SK-N-MC (cell line): ENCODE data around the gene MARCHF10.
"Not testable (repeated sequence)": the region's sequence is repeated elsewhere in the genome, so short reads cannot be mapped to it uniquely, and the experiment has no call there.

Source experiments
- DNase-seq: peaks from one replicate; pipeline ENCODE4 v3.0.0-alpha.2; 2011; ENCODE audit warnings: low read depth, low spot score
- H3K27ac ChIP-seq: fragments of 200-600 bp; sonication (generic); 2 replicates; pipeline ENCODE4 v1.5.1; 2016; ENCODE audit warnings: mixed run types
- H3K36me3 ChIP-seq: fragments of 200-600 bp; sonication (generic); 2 replicates; pipeline ENCODE4 v1.6.1; 2017; ENCODE audit warnings: antibody characterized with exemption, low read length, mixed read lengths; ENCODE audit not compliant: insufficient read depth
- H3K4me3 ChIP-seq: fragments of 200-600 bp; sonication (generic); 2 replicates; pipeline ENCODE4 v1.5.1; 2016
- H3K9ac ChIP-seq: fragments of 200-600 bp; sonication (generic); 2 replicates; pipeline ENCODE4 v1.8.0; 2017; ENCODE audit warnings: mixed run types, mixed read lengths; ENCODE audit not compliant: insufficient read length
- H3K9me3 ChIP-seq: fragments of 200-600 bp; sonication (generic); 2 replicates; pipeline ENCODE4 v1.6.1; 2017; ENCODE audit warnings: low read depth, mild to moderate bottlenecking, antibody characterized with exemption, low read length, moderate library complexity, mixed read lengths
- EZH2 ChIP-seq: fragments of 200-600 bp; sonication (generic); IDR thresholded peaks from one replicate; pipeline ENCODE4 v1.6.1; 2017; ENCODE audit warnings: antibody characterized with exemption
- FOXP2 ChIP-seq: optimal IDR thresholded peaks from 2 replicates; pipeline ENCODE3; 2011; ENCODE audit warnings: mild to moderate bottlenecking, moderate library complexity; ENCODE audit not compliant: insufficient read depth; ENCODE audit errors: extremely low read length, control extremely low read depth
- POLR2AphosphoS5 ChIP-seq: IDR thresholded peaks from 2 replicates; pipeline ENCODE4 v1.6.1; 2012; ENCODE audit warnings: mild to moderate bottlenecking, low read depth, low read length, borderline replicate concordance

Gene MARCHF10

GRCh38 chr17:62692159-62692651 is 115.9 kb downstream of the MARCHF10 start:
- Histone ChIP-seq H3K9ac (no peak overlapping the region), H3K4me3 (no peak overlapping the region), H3K9me3 (no peaks in the 10 kb centered on the region), H3K36me3 (peaks cover 11% of the 10 kb centered on the region; the same call in 1 of the 2 replicates), H3K27ac (no peak overlapping the region)
- no peak for DNase-seq
- TF ChIP-seq POLR2AphosphoS5 (no peak), EZH2 (no peak), FOXP2 (no peak)

GRCh38 chr17:62691589-62691915 is 116.6 kb downstream of the MARCHF10 start:
- H3K36me3 ChIP-seq: peaks cover 13% of the 10 kb centered on the region

GRCh38 chr17:62690168-62690897 is 117.8 kb downstream of the MARCHF10 start:
- no peaks in the 10 kb centered on the region for H3K9me3 ChIP-seq
- DNase-seq: no peak
- H3K9ac ChIP-seq: no peak overlapping the region
- peaks cover 21% of the 10 kb centered on the region for H3K36me3 ChIP-seq
- TF ChIP-seq POLR2AphosphoS5: no peak
- TF ChIP-seq FOXP2: no peak
- TF ChIP-seq EZH2: no peak
- no peak overlapping the region for H3K27ac ChIP-seq
- no peak overlapping the region for H3K4me3 ChIP-seq

More at GRCh38 chr17:62691589-62691915, 116.6 kb downstream of the MARCHF10 start:
- not testable (repeated sequence) for H3K4me3 ChIP-seq, DNase-seq, H3K9ac ChIP-seq, H3K9me3 ChIP-seq, H3K27ac ChIP-seq

GRCh38 chr17:62689441-62690167 is 118.5 kb downstream of the MARCHF10 start:
- Histone ChIP-seq H3K4me3 (no peak overlapping the region), H3K36me3 (peaks cover 26% of the 10 kb centered on the region), H3K9me3 (no peaks in the 10 kb centered on the region), H3K27ac (no peak overlapping the region), H3K9ac (no peak overlapping the region)
- DNase-seq: no peak
- TF ChIP-seq POLR2AphosphoS5 (no peak), EZH2 (no peak), FOXP2 (no peak)

- no peaks in the 10 kb centered on the region for H3K9me3 ChIP-seq
- no peak overlapping the region for H3K4me3 ChIP-seq
- peaks cover 36% of the 10 kb centered on the region for H3K36me3 ChIP-seq
- no peak overlapping the region for H3K27ac ChIP-seq
- TF ChIP-seq EZH2 (no peak), POLR2AphosphoS5 (no peak), FOXP2 (no peak)
- no peak for DNase-seq
- no peak overlapping the region for H3K9ac ChIP-seq
Measured at GRCh38 chr17:62688398-62689160, 119.5 kb downstream of the MARCHF10 start.

- TF ChIP-seq EZH2: no peak
- no peak overlapping the region for H3K27ac ChIP-seq
- H3K9me3 ChIP-seq: no peaks in the 10 kb centered on the region
- H3K4me3 ChIP-seq: no peak overlapping the region
- no peak for DNase-seq
- peaks cover 38% of the 10 kb centered on the region for H3K36me3 ChIP-seq
- no peak overlapping the region for H3K9ac ChIP-seq
Measured at GRCh38 chr17:62687997-62688396, 120.1 kb downstream of the MARCHF10 start.

GRCh38 chr17:62684179-62684578 is 123.9 kb downstream of the MARCHF10 start:
- Histone ChIP-seq H3K27ac (no peak overlapping the region), H3K9ac (no peak overlapping the region), H3K9me3 (no peaks in the 10 kb centered on the region), H3K4me3 (no peak overlapping the region), H3K36me3 (peaks cover 45% of the 10 kb centered on the region)
- DNase-seq: no peak
- no peak for TF ChIP-seq EZH2
- TF ChIP-seq POLR2AphosphoS5: no peak
- no peak for TF ChIP-seq FOXP2

GRCh38 chr17:62681939-62682381 is 126.2 kb downstream of the MARCHF10 start:
- no peaks in the 10 kb centered on the region for H3K9me3 ChIP-seq
- no peak for DNase-seq
- H3K27ac ChIP-seq: no peak overlapping the region
- H3K4me3 ChIP-seq: no peak overlapping the region
- H3K9ac ChIP-seq: no peak overlapping the region
- H3K36me3 ChIP-seq: peaks cover 43% of the 10 kb centered on the region
- TF ChIP-seq FOXP2 (no peak), EZH2 (no peak), POLR2AphosphoS5 (no peak)
